ENCODE measurements around the gene DND1.

DND1 gene

DNA sequence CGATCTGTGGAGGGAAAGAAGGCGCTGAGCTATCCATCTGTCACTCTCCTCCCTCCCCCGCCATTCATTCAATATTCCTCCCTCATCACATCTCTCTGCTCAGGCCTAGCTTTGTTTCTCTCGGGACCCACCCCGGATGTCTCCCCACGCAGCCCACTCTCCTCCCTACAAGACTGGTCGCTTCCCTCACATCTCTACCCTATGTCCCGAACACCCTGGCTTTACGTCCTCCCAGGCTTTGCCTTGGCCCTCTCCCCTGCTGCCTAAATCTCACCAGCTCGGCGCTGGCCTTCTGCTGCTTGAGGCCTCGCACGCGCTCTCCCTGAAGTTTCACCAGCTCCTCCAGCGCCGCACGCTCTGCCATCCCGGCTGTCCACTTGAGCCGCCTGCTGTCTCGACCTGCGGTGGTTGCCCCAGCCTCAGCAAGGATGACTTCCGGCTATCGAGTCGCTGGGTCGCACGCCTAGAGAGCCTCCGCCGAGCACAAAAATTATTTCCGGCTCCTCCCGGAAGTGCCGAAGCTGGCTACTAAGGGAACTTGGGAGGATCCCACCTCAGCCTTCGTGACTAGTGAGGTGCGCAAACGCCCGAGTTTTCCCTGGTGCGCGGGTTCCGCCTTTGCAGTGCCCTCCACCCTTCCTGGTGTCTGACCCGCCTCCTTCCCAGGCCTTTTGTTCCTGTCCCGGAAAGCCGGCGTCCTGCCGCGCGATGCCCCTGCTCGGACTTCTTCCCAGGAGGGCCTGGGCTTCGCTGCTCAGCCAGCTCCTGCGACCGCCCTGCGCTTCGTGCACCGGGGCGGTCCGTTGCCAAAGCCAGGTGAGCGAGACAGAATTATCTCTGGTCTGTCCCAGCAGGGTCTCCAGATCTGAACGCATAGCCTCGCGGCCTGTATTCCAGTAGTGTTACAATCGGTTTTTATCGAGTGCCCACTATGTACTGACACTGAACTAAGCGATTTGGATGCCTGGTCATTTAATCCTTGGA is 17.9 kb upstream of the DND1 start, which contains the start of the genes HARS1 and HARS2:
TSS of gene HARS1 (minus strand) at position 430 of the 984 bp plus-strand sequence. CDS start at position 364, 66 bp downstream.
TSS of gene HARS2 (plus strand) at position 515 of the 984 bp plus-strand sequence. CDS start at position 709, 194 bp downstream.
- TF ChIP-seq, protein P1, sequence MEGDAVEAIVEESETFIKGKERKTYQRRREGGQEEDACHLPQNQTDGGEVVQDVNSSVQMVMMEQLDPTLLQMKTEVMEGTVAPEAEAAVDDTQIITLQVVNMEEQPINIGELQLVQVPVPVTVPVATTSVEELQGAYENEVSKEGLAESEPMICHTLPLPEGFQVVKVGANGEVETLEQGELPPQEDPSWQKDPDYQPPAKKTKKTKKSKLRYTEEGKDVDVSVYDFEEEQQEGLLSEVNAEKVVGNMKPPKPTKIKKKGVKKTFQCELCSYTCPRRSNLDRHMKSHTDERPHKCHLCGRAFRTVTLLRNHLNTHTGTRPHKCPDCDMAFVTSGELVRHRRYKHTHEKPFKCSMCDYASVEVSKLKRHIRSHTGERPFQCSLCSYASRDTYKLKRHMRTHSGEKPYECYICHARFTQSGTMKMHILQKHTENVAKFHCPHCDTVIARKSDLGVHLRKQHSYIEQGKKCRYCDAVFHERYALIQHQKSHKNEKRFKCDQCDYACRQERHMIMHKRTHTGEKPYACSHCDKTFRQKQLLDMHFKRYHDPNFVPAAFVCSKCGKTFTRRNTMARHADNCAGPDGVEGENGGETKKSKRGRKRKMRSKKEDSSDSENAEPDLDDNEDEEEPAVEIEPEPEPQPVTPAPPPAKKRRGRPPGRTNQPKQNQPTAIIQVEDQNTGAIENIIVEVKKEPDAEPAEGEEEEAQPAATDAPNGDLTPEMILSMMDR (IDR thresholded peaks at IDR 0.05; ENCODE audit: low read depth, low read length): no peak
- no peaks in the 10 kb centered on the region for H3K27me3 ChIP-seq (ENCODE audit: insufficient read depth, low read depth, severe bottlenecking)
- DNase-seq: peak; percentile 95
- H3K9me3 ChIP-seq (ENCODE audit: severe bottlenecking): no peaks in the 10 kb centered on the region
- peak within 1 kb of the TSS; percentile 89 for H3K27ac ChIP-seq
- H3K36me3 ChIP-seq: peaks cover 59% of the 10 kb centered on the region
- H3K4me3 ChIP-seq (ENCODE audit: low read depth, low read length): peak within 1 kb of the TSS; percentile 79

DNA sequence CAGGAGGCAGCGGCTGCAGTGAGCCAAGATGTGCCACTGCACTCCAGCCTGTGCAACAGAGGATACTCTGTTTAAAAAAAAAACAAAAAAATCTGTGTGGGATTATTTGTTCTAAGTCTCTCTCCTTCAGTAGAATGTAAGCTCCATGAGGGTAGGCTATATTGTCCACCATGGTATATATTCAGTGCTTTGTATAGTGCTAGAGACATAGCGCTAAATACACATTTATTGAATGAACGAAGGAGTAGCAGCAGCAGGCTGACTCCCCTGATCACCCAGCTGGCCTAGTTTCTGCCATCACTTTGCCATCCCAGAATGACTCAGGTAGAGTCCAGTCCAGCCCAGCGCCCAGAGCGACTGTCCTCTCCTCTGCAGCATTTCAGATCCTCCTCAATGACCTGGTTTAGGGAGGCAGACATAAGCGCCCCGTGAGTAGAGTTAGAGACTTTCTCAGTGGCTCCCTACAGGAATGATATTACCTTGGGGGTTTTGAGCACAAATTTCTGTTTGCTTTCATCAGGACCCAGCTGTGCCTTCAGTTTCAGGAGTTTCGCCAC is 17.1 kb upstream of the DND1 start:
- TF ChIP-seq, protein P1 (IDR thresholded peaks at IDR 0.05; ENCODE audit: low read depth, low read length): no peak
- Histone ChIP-seq H3K27ac (peak overlapping the region; percentile 89), H3K4me3 (ENCODE audit: low read depth, low read length) (peak overlapping the region; percentile 79), H3K9me3 (ENCODE audit: severe bottlenecking) (no peaks in the 10 kb centered on the region), H3K27me3 (ENCODE audit: insufficient read depth, low read depth, severe bottlenecking) (no peaks in the 10 kb centered on the region), H3K36me3 (peaks cover 52% of the 10 kb centered on the region)
- no peak for DNase-seq

DNA sequence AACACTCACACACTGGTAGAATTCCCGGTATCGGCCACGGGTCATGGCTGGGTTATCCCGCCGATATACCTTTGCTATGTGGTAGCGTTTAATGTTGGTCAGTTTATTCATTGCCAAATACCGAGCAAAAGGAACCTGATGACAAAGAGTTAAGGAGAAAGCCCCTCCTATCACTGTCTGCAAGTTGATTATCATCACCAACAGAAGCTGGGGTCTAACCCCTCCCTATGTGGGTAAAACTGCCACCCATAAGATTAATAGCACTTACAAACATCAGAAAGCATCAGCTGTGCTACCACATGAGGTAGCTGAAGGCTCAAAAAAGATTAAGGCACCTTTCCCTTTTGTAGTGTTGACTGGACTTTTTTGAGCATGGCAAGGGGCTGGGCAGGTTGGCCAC is 5.6 kb upstream of the DND1 start:
- Histone ChIP-seq H3K4me3 (ENCODE audit: low read depth, low read length) (no peak overlapping the region), H3K27me3 (ENCODE audit: insufficient read depth, low read depth, severe bottlenecking) (no peaks in the 10 kb centered on the region), H3K27ac (no peak overlapping the region), H3K9me3 (ENCODE audit: severe bottlenecking) (no peaks in the 10 kb centered on the region), H3K36me3 (peaks cover 71% of the 10 kb centered on the region)
- no peak for DNase-seq
- TF ChIP-seq, protein P1 (IDR thresholded peaks at IDR 0.05; ENCODE audit: low read depth, low read length): no peak

DNA sequence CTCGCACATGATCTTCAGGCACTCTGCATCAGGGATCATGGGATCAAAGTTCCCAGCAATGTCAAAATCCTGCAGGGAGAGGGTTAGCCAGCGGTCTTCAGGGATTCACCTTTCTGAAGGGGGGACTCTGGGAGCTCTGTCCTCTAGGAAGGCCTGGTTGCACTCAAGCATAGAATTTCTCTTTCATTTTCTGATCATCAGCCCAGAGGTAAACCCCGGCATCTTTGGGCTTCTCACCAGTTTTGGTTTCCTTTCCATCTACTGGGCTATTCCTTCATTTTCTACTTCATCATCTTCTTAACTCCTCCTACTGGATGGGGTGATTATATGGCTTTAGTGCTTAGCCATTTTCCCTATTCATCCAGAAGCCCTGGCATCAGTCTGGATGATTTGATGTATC is 4.6 kb upstream of the DND1 start:
- Histone ChIP-seq H3K36me3 (peaks cover 80% of the 10 kb centered on the region), H3K4me3 (ENCODE audit: low read depth, low read length) (no peak overlapping the region), H3K27ac (no peak overlapping the region), H3K9me3 (ENCODE audit: severe bottlenecking) (no peaks in the 10 kb centered on the region), H3K27me3 (ENCODE audit: insufficient read depth, low read depth, severe bottlenecking) (no peaks in the 10 kb centered on the region)
- no peak for DNase-seq
- TF ChIP-seq, protein P1 (IDR thresholded peaks at IDR 0.05; ENCODE audit: low read depth, low read length): no peak

DNA sequence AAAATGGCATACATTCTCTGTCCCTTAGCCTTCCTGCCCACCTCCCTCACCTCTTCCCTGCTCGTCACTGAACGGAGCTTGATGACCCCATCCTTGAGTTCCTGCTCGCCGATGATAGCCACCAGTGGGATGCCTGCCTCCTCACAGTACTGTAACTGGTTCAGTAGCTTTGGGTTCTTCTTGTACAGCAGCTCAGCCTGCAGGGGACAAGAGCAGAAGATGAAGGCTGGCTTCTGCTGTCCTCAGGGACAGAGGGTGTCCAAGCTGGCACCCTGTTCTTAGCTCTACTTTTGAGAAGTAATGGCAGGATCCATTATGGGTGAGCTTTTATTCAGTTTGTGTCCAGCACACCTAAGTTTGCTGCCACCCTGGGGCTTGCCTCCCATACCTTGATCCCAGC is 1.3 kb upstream of the DND1 start:
- Histone ChIP-seq H3K36me3 (peaks cover 77% of the 10 kb centered on the region), H3K27me3 (ENCODE audit: insufficient read depth, low read depth, severe bottlenecking) (no peaks in the 10 kb centered on the region), H3K9me3 (ENCODE audit: severe bottlenecking) (no peaks in the 10 kb centered on the region), H3K27ac (no peak overlapping the region), H3K4me3 (ENCODE audit: low read depth, low read length) (no peak overlapping the region)
- TF ChIP-seq, protein P1 (IDR thresholded peaks at IDR 0.05; ENCODE audit: low read depth, low read length): no peak
- no peak for DNase-seq

Data from WERI-Rb-1 (cell line).